Keratinocyte (primary cell): Measurements from ENCODE around the gene TARBP1. TPM values are rescaled to one million over a fixed set of nuclear protein-coding genes. Genes with fewer than 3 reads are reported as not detected.

Experiments
- DNase-seq: peaks from one replicate; pipeline ENCODE4 v3.0.0-alpha.2; 2011; ENCODE audit warnings: low read depth, missing footprints, low spot score
- FAIRE-seq: peaks from 2 replicates; lab custom pipeline; 2011; peaks lifted over from hg19 to GRCh38; lab: Jason Lieb, UNC
- H2AFZ ChIP-seq: 2 replicates; pipeline ENCODE4 v1.6.0; 2012; ENCODE audit warnings: low read length, control low read depth, inconsistent platforms; ENCODE audit not compliant: control insufficient read depth
- H3K27ac ChIP-seq: 2 replicates; pipeline ENCODE4 v1.5.1; 2011; ENCODE audit warnings: low read length; ENCODE audit not compliant: control insufficient read depth, insufficient read depth
- H3K27me3 ChIP-seq: 3 replicates; pipeline ENCODE4 v1.6.0; 2011; ENCODE audit warnings: low read length; ENCODE audit not compliant: control insufficient read depth, insufficient read depth; ENCODE audit errors: extremely low read depth
- H3K36me3 ChIP-seq, 2 experiments: 2 replicates in 1 of 2; 3 replicates in 1 of 2; pipeline ENCODE4 v1.5.1; 2011; ENCODE audit warnings: low read length in 2 of 2, mild to moderate bottlenecking in 1 of 2; ENCODE audit not compliant: control insufficient read depth in 2 of 2, insufficient read depth in 2 of 2; ENCODE audit errors: extremely low read depth in 1 of 2
- H3K4me1 ChIP-seq: 3 replicates; pipeline ENCODE4 v1.5.1; 2011; ENCODE audit warnings: low read length; ENCODE audit not compliant: control insufficient read depth, insufficient read depth; ENCODE audit errors: extremely low read depth
- H3K4me2 ChIP-seq: 3 replicates; pipeline ENCODE4 v1.6.0; 2011; ENCODE audit warnings: low read depth, low read length; ENCODE audit not compliant: control insufficient read depth, insufficient read depth; ENCODE audit errors: extremely low read depth
- H3K4me3 ChIP-seq, 3 experiments: fragments of 200-600 bp in 1 of 3; sonication (generic) in 1 of 3; 2 replicates in 2 of 3; 3 replicates in 1 of 3; pipeline ENCODE4 v1.5.1; 2011 to 2016; ENCODE audit warnings: low read length in 3 of 3, mild to moderate bottlenecking in 3 of 3, control low read depth in 2 of 3, inconsistent platforms in 1 of 3, low read depth in 1 of 3, mixed read lengths in 1 of 3, mixed run types in 1 of 3, moderate library complexity in 1 of 3; ENCODE audit not compliant: control insufficient read depth in 2 of 3, insufficient read depth in 2 of 3; ENCODE audit errors: extremely low read depth in 1 of 3
- H3K79me2 ChIP-seq: 2 replicates; pipeline ENCODE4 v1.6.0; 2012; ENCODE audit warnings: low read length; ENCODE audit not compliant: control insufficient read depth, insufficient read depth
- H3K9ac ChIP-seq: 3 replicates; pipeline ENCODE4 v1.6.0; 2011; ENCODE audit warnings: low read length; ENCODE audit not compliant: control insufficient read depth, insufficient read depth; ENCODE audit errors: extremely low read depth
- H3K9me1 ChIP-seq: 3 replicates; pipeline ENCODE4 v1.6.0; 2011; ENCODE audit warnings: low read length; ENCODE audit not compliant: control insufficient read depth, insufficient read depth; ENCODE audit errors: extremely low read depth
- H3K9me3 ChIP-seq: 2 replicates; pipeline ENCODE4 v1.5.1; 2012; ENCODE audit warnings: low read depth, low read length; ENCODE audit not compliant: control insufficient read depth
- H4K20me1 ChIP-seq: 3 replicates; pipeline ENCODE4 v1.6.0; 2011; ENCODE audit warnings: low read length; ENCODE audit not compliant: control insufficient read depth, insufficient read depth; ENCODE audit errors: extremely low read depth
- CTCF ChIP-seq, 3 experiments: IDR thresholded peaks in 1 of 3; conservative IDR thresholded peaks in 1 of 3; optimal IDR thresholded peaks in 1 of 3; 2 replicates in 2 of 3; 3 replicates in 1 of 3; pipeline versions ENCODE3 to v1.5.1; 2011; ENCODE audit warnings: low read length in 3 of 3, mild to moderate bottlenecking in 3 of 3, moderate library complexity in 2 of 3, control low read depth in 1 of 3, inconsistent platforms in 1 of 3; ENCODE audit not compliant: insufficient read depth in 2 of 3; ENCODE audit errors: extremely low read depth in 1 of 3
- EZH2 ChIP-seq: IDR thresholded peaks from one replicate; pipeline ENCODE4 v1.6.1; 2012; ENCODE audit warnings: inconsistent platforms, mild to moderate bottlenecking, low read length, moderate library complexity
- dilution Hi-C: fragments of 300-500 bp; cut with MboI; formaldehyde crosslinking; loops from one replicate; pipeline ENCODE4 v1.7.0; 2020; ENCODE audit warnings: low sequenced_read_pairs; ENCODE audit not compliant: extremely low pct_ligation_motif_present
- polyA plus RNA-seq, 5 experiments: library from polyadenylated mRNA; depleted of rRNA in 3 of 5; stranded (reverse) in 3 of 5; stranded (forward) in 1 of 5; unstranded in 1 of 5; fragments of >200 nt; gene quantifications; 1 replicate in 1 of 5; 2 replicates in 3 of 5; 3 replicates in 1 of 5; pipeline versions ENCODE4 v1.2.1 to v1.2.3, GENCODE V29; 2011 to 2012; ENCODE audit warnings: missing spikeins in 2 of 5, low read depth in 1 of 5, low replicate concordance in 1 of 5

Gene TARBP1
- polyA plus RNA-seq, 1 donor (not counting 4 experiments of a cell fraction or from before 2014, with no cell fraction given): 28.7 TPM

- Histone ChIP-seq H3K9me3 (no peaks in the 10 kb centered on the region), H3K9me1 (no peaks in the 10 kb centered on the region), H3K4me3 (no peak overlapping the region), H3K27ac (no peak overlapping the region), H3K9ac (no peak overlapping the region), H3K4me2 (no peak overlapping the region), H2AFZ (no peak overlapping the region), H4K20me1 (no peaks in the 10 kb centered on the region), H3K36me3 (peaks cover 8% of the 10 kb centered on the region in 2 experiments), H3K79me2 (no peaks in the 10 kb centered on the region), H3K4me1 (no peaks in the 10 kb centered on the region), H3K27me3 (no peaks in the 10 kb centered on the region)
- DNase-seq (no peak), FAIRE-seq (no peak)
- dilution Hi-C loops: no loop called here
- TF ChIP-seq EZH2: no peak
- no peak for TF ChIP-seq CTCF (optimal IDR thresholded peaks at IDR 0.05 in 1 of 3, IDR thresholded peaks at IDR 0.05 in 1 of 3, conservative IDR thresholded peaks at IDR 0.05 in 1 of 3; ENCODE audit: extremely low read depth in 1 of 3, insufficient read depth in 2 of 3, low read length in 3 of 3)
Measured at GRCh38 chr1:234412830-234413229, 66.1 kb downstream of the TARBP1 start.

GRCh38 chr1:234409328-234409727 is 69.7 kb downstream of the TARBP1 start:
- no peak overlapping the region for H3K27ac ChIP-seq
- H3K9ac ChIP-seq: no peak overlapping the region
- FAIRE-seq: no peak
- H3K4me2 ChIP-seq: no peak overlapping the region
- no peaks in the 10 kb centered on the region for H3K79me2 ChIP-seq
- H2AFZ ChIP-seq: no peak overlapping the region
- no peaks in the 10 kb centered on the region for H4K20me1 ChIP-seq
- H3K36me3 ChIP-seq: peaks cover 1 to 3% of the 10 kb centered on the region in 2 experiments
- no peak for DNase-seq
- H3K9me1 ChIP-seq: no peaks in the 10 kb centered on the region
- no peaks in the 10 kb centered on the region for H3K27me3 ChIP-seq
- H3K9me3 ChIP-seq: no peaks in the 10 kb centered on the region
- no peaks in the 10 kb centered on the region for H3K4me1 ChIP-seq
- TF ChIP-seq CTCF (optimal IDR thresholded peaks at IDR 0.05 in 1 of 3, IDR thresholded peaks at IDR 0.05 in 1 of 3, conservative IDR thresholded peaks at IDR 0.05 in 1 of 3; ENCODE audit: extremely low read depth in 1 of 3, insufficient read depth in 2 of 3, low read length in 3 of 3) (no peak), EZH2 (no peak)
- H3K4me3 ChIP-seq: no peak overlapping the region
- dilution Hi-C loops: no loop called here
